ENCODE measurements around the gene MAP4K2.

DNA sequence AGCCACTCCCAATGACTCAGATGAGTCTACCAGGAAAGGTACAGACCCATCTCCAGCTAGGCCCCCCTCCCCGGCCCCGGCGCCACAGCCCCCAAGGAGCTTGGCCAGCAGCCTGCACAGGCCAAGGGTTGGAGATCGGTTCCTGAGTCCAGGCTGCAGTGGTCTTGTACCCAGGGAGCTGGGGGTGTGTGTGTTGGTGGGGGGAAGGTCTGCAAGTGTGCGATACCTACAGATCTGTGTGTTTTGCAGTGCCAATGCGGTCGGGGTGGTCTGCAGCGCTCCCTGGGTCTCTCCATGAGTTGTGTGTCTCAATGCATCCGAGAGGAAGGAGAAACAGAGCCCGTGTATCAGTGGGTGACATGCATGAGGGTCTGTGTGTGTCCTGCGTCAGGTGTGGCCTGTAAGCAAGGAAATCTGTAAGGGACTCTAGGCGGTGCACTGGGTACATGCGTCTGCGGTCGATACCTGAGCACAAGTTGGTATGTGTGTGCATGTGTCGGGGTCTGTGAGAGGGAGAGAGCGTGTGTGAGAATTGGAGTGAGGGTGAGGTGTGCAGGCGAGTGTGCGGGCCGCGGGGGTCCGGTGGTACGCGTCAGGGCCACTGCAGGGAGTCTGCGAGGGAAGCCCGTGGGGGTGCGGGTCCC lies 40.8 kb upstream of the MAP4K2 start:
- TF ChIP-seq POLR2AphosphoS5 (IDR thresholded peaks at IDR 0.05; ENCODE audit: low read depth, low read length) (no peak), POLR2A (IDR thresholded peaks at IDR 0.05; ENCODE audit: low read depth, low read length) (no peak)
